Keratinocyte (primary cell): ENCODE measurements around the gene FMN2. TPM values are rescaled to one million over a fixed set of nuclear protein-coding genes. Genes with fewer than 3 reads are reported as not detected.

ENCODE experiments used
- DNase-seq: peaks from one replicate; pipeline ENCODE4 v3.0.0-alpha.2; 2011; ENCODE audit warnings: low read depth, missing footprints, low spot score
- FAIRE-seq: peaks from 2 replicates; lab custom pipeline; 2011; peaks lifted over from hg19 to GRCh38; lab: Jason Lieb, UNC
- H2AFZ ChIP-seq: 2 replicates; pipeline ENCODE4 v1.6.0; 2012; ENCODE audit warnings: low read length, control low read depth, inconsistent platforms; ENCODE audit not compliant: control insufficient read depth
- H3K27ac ChIP-seq: 2 replicates; pipeline ENCODE4 v1.5.1; 2011; ENCODE audit warnings: low read length; ENCODE audit not compliant: control insufficient read depth, insufficient read depth
- H3K27me3 ChIP-seq: 3 replicates; pipeline ENCODE4 v1.6.0; 2011; ENCODE audit warnings: low read length; ENCODE audit not compliant: control insufficient read depth, insufficient read depth; ENCODE audit errors: extremely low read depth
- H3K36me3 ChIP-seq, 2 experiments: 2 replicates in 1 of 2; 3 replicates in 1 of 2; pipeline ENCODE4 v1.5.1; 2011; ENCODE audit warnings: low read length in 2 of 2, mild to moderate bottlenecking in 1 of 2; ENCODE audit not compliant: control insufficient read depth in 2 of 2, insufficient read depth in 2 of 2; ENCODE audit errors: extremely low read depth in 1 of 2
- H3K4me1 ChIP-seq: 3 replicates; pipeline ENCODE4 v1.5.1; 2011; ENCODE audit warnings: low read length; ENCODE audit not compliant: control insufficient read depth, insufficient read depth; ENCODE audit errors: extremely low read depth
- H3K4me2 ChIP-seq: 3 replicates; pipeline ENCODE4 v1.6.0; 2011; ENCODE audit warnings: low read depth, low read length; ENCODE audit not compliant: control insufficient read depth, insufficient read depth; ENCODE audit errors: extremely low read depth
- H3K4me3 ChIP-seq, 3 experiments: fragments of 200-600 bp in 1 of 3; sonication (generic) in 1 of 3; 2 replicates in 2 of 3; 3 replicates in 1 of 3; pipeline ENCODE4 v1.5.1; 2011 to 2016; ENCODE audit warnings: low read length in 3 of 3, mild to moderate bottlenecking in 3 of 3, control low read depth in 2 of 3, inconsistent platforms in 1 of 3, low read depth in 1 of 3, mixed read lengths in 1 of 3, mixed run types in 1 of 3, moderate library complexity in 1 of 3; ENCODE audit not compliant: control insufficient read depth in 2 of 3, insufficient read depth in 2 of 3; ENCODE audit errors: extremely low read depth in 1 of 3
- H3K79me2 ChIP-seq: 2 replicates; pipeline ENCODE4 v1.6.0; 2012; ENCODE audit warnings: low read length; ENCODE audit not compliant: control insufficient read depth, insufficient read depth
- H3K9ac ChIP-seq: 3 replicates; pipeline ENCODE4 v1.6.0; 2011; ENCODE audit warnings: low read length; ENCODE audit not compliant: control insufficient read depth, insufficient read depth; ENCODE audit errors: extremely low read depth
- H3K9me1 ChIP-seq: 3 replicates; pipeline ENCODE4 v1.6.0; 2011; ENCODE audit warnings: low read length; ENCODE audit not compliant: control insufficient read depth, insufficient read depth; ENCODE audit errors: extremely low read depth
- H3K9me3 ChIP-seq: 2 replicates; pipeline ENCODE4 v1.5.1; 2012; ENCODE audit warnings: low read depth, low read length; ENCODE audit not compliant: control insufficient read depth
- H4K20me1 ChIP-seq: 3 replicates; pipeline ENCODE4 v1.6.0; 2011; ENCODE audit warnings: low read length; ENCODE audit not compliant: control insufficient read depth, insufficient read depth; ENCODE audit errors: extremely low read depth
- CTCF ChIP-seq, 3 experiments: IDR thresholded peaks in 1 of 3; conservative IDR thresholded peaks in 1 of 3; optimal IDR thresholded peaks in 1 of 3; 2 replicates in 2 of 3; 3 replicates in 1 of 3; pipeline versions ENCODE3 to v1.5.1; 2011; ENCODE audit warnings: low read length in 3 of 3, mild to moderate bottlenecking in 3 of 3, moderate library complexity in 2 of 3, control low read depth in 1 of 3, inconsistent platforms in 1 of 3; ENCODE audit not compliant: insufficient read depth in 2 of 3; ENCODE audit errors: extremely low read depth in 1 of 3
- EZH2 ChIP-seq: IDR thresholded peaks from one replicate; pipeline ENCODE4 v1.6.1; 2012; ENCODE audit warnings: inconsistent platforms, mild to moderate bottlenecking, low read length, moderate library complexity
- dilution Hi-C: fragments of 300-500 bp; cut with MboI; formaldehyde crosslinking; loops from one replicate; pipeline ENCODE4 v1.7.0; 2020; ENCODE audit warnings: low sequenced_read_pairs; ENCODE audit not compliant: extremely low pct_ligation_motif_present
- polyA plus RNA-seq, 5 experiments: library from polyadenylated mRNA; depleted of rRNA in 3 of 5; stranded (reverse) in 3 of 5; stranded (forward) in 1 of 5; unstranded in 1 of 5; fragments of >200 nt; gene quantifications; 1 replicate in 1 of 5; 2 replicates in 3 of 5; 3 replicates in 1 of 5; pipeline versions ENCODE4 v1.2.1 to v1.2.3, GENCODE V29; 2011 to 2012; ENCODE audit warnings: missing spikeins in 2 of 5, low read depth in 1 of 5, low replicate concordance in 1 of 5

The FMN2 gene
- polyA plus RNA-seq, 1 donor (not counting 4 experiments of a cell fraction or from before 2014, with no cell fraction given), result not detected

- Histone ChIP-seq H2AFZ (no peak overlapping the region), H3K4me3 (no peak overlapping the region)
- no peak for FAIRE-seq
These were observed 6.9 kb downstream of the FMN2 start for GRCh38 chr1:240098534-240098933.

GRCh38 chr1:240099329-240099728 is 7.6 kb downstream of the FMN2 start:
- H3K4me1 ChIP-seq, result no peaks in the 10 kb centered on the region
- H3K79me2 ChIP-seq, result no peaks in the 10 kb centered on the region
- no peak for FAIRE-seq

More at GRCh38 chr1:240098534-240098933, 6.9 kb downstream of the FMN2 start:
- H3K27ac ChIP-seq, result no peak overlapping the region
- peaks cover 9% of the 10 kb centered on the region for H3K27me3 ChIP-seq
- H3K9me3 ChIP-seq, result no peaks in the 10 kb centered on the region
- H3K4me1 ChIP-seq, result no peaks in the 10 kb centered on the region
- DNase-seq, result no peak
- H3K9me1 ChIP-seq, result no peaks in the 10 kb centered on the region
- no peak overlapping the region for H3K9ac ChIP-seq
- H4K20me1 ChIP-seq, result no peaks in the 10 kb centered on the region
- H3K4me2 ChIP-seq, result no peak overlapping the region
- no peaks in the 10 kb centered on the region for H3K79me2 ChIP-seq
- TF ChIP-seq EZH2 (no peak), CTCF (optimal IDR thresholded peaks at IDR 0.05 in 1 of 3, IDR thresholded peaks at IDR 0.05 in 1 of 3, conservative IDR thresholded peaks at IDR 0.05 in 1 of 3; ENCODE audit: extremely low read depth in 1 of 3, insufficient read depth in 2 of 3, low read length in 3 of 3) (no peak)
- no peaks in the 10 kb centered on the region for H3K36me3 ChIP-seq
- dilution Hi-C loops, result no loop called here

More at GRCh38 chr1:240099329-240099728, 7.6 kb downstream of the FMN2 start:
- H3K27me3 ChIP-seq, result peaks cover 1% of the 10 kb centered on the region
- no peak overlapping the region for H3K9ac ChIP-seq
- H3K4me3 ChIP-seq, result no peak overlapping the region
- no peak for DNase-seq
- no peak overlapping the region for H3K27ac ChIP-seq
- TF ChIP-seq CTCF (optimal IDR thresholded peaks at IDR 0.05 in 1 of 3, IDR thresholded peaks at IDR 0.05 in 1 of 3, conservative IDR thresholded peaks at IDR 0.05 in 1 of 3; ENCODE audit: extremely low read depth in 1 of 3, insufficient read depth in 2 of 3, low read length in 3 of 3) (no peak), EZH2 (no peak)
- H3K4me2 ChIP-seq, result no peak overlapping the region
- H3K9me1 ChIP-seq, result no peaks in the 10 kb centered on the region
- no peak overlapping the region for H2AFZ ChIP-seq
- H4K20me1 ChIP-seq, result no peaks in the 10 kb centered on the region
- no peaks in the 10 kb centered on the region for H3K9me3 ChIP-seq
- no peaks in the 10 kb centered on the region for H3K36me3 ChIP-seq
- dilution Hi-C loops, result no loop called here
